GM20000 (cell line): ENCODE results near the gene FBXW10B.
"Not testable (repeated sequence)": the region's sequence is repeated elsewhere in the genome, so short reads cannot be mapped to it uniquely, and the experiment has no call there.

ENCODE experiments used
- DNase-seq: peaks from one replicate; pipeline ENCODE4 v3.0.0; 2012; ENCODE audit warnings: low spot score
- TF ChIP-seq, protein P1 (sequence below): IDR thresholded peaks from 2 replicates; pipeline ENCODE4 v1.5.1; 2012; ENCODE audit warnings: mild to moderate bottlenecking, control low read depth; ENCODE audit errors: extremely low read depth, missing control alignments

FBXW10B gene

GRCh38 chr17:15619331-15620058 is at the start of gene FBXW10B:
Gene FBXW10B, minus strand, starts transcription at chr17:15619704. Its CDS starts 192 bp downstream, at chr17:15619512.
- not testable (repeated sequence) for DNase-seq

GRCh38 chr17:15663691-15664090 is 44.2 kb upstream of the FBXW10B start:
- TF ChIP-seq, protein P1, sequence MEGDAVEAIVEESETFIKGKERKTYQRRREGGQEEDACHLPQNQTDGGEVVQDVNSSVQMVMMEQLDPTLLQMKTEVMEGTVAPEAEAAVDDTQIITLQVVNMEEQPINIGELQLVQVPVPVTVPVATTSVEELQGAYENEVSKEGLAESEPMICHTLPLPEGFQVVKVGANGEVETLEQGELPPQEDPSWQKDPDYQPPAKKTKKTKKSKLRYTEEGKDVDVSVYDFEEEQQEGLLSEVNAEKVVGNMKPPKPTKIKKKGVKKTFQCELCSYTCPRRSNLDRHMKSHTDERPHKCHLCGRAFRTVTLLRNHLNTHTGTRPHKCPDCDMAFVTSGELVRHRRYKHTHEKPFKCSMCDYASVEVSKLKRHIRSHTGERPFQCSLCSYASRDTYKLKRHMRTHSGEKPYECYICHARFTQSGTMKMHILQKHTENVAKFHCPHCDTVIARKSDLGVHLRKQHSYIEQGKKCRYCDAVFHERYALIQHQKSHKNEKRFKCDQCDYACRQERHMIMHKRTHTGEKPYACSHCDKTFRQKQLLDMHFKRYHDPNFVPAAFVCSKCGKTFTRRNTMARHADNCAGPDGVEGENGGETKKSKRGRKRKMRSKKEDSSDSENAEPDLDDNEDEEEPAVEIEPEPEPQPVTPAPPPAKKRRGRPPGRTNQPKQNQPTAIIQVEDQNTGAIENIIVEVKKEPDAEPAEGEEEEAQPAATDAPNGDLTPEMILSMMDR: no peak

DNA sequence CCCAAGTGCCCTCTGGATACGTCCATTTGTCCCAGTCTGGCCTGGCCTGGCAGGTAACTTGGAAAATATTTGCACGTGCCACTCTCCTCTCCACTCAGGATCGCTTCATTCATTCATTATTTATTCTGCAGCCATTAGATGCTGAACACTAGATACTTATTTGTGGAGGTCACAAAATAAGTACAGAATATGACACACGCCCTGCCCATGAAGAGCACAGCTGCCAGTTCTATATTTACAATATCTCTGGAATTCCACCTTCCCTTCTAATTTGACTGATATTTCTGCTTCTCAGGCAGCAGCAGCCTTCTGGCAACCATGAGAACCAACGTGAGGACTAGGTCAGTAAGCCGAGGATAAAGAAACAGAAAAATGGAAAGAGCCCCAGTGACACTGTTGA is 43.7 kb upstream of the FBXW10B start:
- TF ChIP-seq, protein P1: no peak
- DNase-seq: no peak

More at GRCh38 chr17:15663691-15664090, 44.2 kb upstream of the FBXW10B start:
- DNase-seq: no peak

- DNase-seq: no peak
- TF ChIP-seq, protein P1: no peak
Observed at GRCh38 chr17:15662681-15663080, 43.2 kb upstream of the FBXW10B start.

DNA sequence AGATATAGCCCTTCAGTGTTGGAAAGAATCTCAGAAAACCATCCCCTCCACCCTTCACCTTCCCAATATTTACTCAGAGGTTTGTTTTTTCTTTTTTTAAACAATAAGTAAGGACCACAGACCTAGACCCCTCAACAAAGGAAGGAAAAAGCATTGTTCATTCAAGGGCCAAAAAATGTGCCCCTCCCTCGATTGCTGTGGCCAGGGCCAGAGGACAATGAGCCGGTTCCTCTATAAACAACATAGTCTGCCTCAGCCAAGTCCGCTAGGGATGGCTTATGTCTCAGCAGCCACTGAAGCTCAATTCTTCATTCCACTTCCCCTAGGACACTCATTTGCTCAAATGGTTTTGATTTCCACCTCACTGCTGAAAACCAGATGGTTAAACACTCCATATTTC is 40.6 kb upstream of the FBXW10B start:
- TF ChIP-seq, protein P1: no peak
- no peak for DNase-seq

DNA sequence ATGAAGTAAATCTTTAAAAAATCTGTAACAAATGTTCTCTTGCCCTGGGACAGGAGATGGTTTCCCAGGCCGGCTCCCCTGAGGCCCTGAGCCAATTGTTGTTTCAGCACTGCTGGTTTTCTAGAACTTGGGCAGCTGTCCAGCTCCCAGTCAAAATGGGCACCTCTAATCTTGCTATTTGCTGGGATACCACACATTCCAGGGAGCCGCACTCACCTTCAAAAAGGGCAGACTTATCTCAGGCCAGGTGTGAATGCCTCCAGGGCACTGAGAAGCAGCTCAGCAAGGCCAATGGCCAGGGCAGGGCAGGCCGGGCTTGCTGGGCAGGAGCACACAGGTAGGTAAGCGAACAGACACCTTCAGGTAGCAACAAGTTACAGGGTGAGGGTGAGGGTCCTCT is 40.2 kb upstream of the FBXW10B start:
- DNase-seq: no peak

DNA sequence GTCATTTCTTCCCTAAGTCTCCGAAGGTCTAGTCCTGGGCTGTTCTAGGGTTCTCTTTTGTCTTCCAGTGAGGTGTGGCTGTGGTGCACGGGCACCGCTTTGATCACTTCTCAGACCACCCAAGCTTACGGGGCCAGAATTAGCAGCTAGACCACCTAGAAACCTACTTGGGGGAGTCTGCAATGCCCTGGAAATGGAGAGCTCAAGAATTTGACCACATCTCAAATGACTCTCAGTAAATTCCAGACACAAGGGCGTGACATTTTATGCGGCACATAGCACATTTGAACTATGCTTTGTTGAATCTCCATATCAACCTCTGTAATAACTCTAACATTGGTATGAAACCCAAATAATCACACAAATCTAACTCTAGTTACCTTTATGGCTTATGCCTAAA is 39.7 kb upstream of the FBXW10B start:
- no peak for DNase-seq
- TF ChIP-seq, protein P1: no peak

More for the DNA sequence above, 40.2 kb upstream of the FBXW10B start:
- TF ChIP-seq, protein P1: no peak

DNA sequence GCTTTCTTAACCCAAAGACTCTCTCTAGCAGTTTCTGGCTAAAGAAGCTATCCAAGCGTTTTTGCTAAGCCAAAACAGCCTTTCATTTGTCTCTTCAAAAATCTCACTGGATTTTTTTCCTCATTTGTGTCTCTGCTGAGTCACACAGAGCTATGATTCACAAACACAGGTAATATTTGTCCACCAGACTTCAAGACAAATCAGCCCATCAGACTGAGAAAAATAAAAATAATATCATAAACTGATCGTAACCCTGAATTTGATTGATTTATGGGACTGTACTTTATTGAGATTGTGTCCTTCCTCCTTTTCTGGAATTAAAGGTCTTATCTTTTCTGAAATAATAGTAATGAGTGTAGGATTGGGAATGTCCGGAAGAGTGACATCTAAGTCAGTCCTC is 38.8 kb upstream of the FBXW10B start:
- DNase-seq: no peak
- TF ChIP-seq, protein P1: no peak
